Liver (tissue), 3 donors: ENCODE results near the gene OSGIN1.

Experiments used
- GABPA ChIP-seq, 2 donors: IDR thresholded peaks in 1 of 2; conservative IDR thresholded peaks in 1 of 2; 2 replicates each; pipeline ENCODE4 v1.6.1; 2016; ENCODE audit warnings: antibody characterized with exemption in 2 of 2, mild to moderate bottlenecking in 1 of 2, moderate library complexity in 1 of 2
- HNF4G ChIP-seq: IDR thresholded peaks from 2 replicates; pipeline ENCODE4 v1.6.1; 2016; ENCODE audit warnings: antibody characterized with exemption
- JUND ChIP-seq, 2 donors: IDR thresholded peaks; 2 replicates each; pipeline ENCODE4 v1.6.1; 2016; ENCODE audit warnings: antibody characterized with exemption in 2 of 2
- RAD21 ChIP-seq, 2 donors: IDR thresholded peaks; 2 replicates each; pipeline ENCODE4 v1.6.1; 2016; ENCODE audit warnings: antibody characterized with exemption in 2 of 2, mild to moderate bottlenecking in 2 of 2
- REST ChIP-seq: IDR thresholded peaks from 2 replicates; pipeline ENCODE4 v1.6.1; 2016; ENCODE audit warnings: antibody characterized with exemption, mild to moderate bottlenecking
- SP1 ChIP-seq: IDR thresholded peaks from 2 replicates; pipeline ENCODE4 v1.6.1; 2018; ENCODE audit warnings: antibody characterized with exemption, mild to moderate bottlenecking
- TAF1 ChIP-seq: conservative IDR thresholded peaks from 2 replicates; pipeline ENCODE4 v1.6.1; 2016; ENCODE audit warnings: antibody characterized with exemption, mild to moderate bottlenecking
- TF ChIP-seq, protein P1 (sequence below): fragments of 150-350 bp; IDR thresholded peaks from 2 replicates; pipeline ENCODE4 v1.5.1; 2017; ENCODE audit warnings: improper control_type of control experiment, low read depth, low read length; ENCODE audit not compliant: missing input control
- donor health status: healthy.
- donor health status: healthy.

DNA sequence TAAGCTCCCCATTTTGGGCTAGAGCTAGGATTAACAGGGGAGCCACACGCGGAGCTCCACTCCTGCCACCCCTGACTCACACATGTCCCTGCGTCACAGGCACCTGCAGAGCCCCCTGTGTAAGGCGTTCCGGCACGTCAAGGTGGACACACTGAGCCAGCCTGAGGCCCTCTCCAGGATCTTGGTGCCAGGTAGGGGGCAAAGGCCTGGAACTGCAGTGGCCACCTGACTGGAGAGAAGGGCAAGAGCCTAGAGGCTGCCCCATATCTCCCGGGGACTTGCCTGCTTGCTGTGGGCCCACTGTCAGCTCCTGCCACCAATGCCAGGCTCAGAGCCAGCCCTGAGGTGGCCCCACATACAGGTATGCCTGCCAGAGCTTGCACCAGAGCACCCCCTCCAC lies 48.7 kb downstream of the OSGIN1 start:
- TF ChIP-seq, protein P1, sequence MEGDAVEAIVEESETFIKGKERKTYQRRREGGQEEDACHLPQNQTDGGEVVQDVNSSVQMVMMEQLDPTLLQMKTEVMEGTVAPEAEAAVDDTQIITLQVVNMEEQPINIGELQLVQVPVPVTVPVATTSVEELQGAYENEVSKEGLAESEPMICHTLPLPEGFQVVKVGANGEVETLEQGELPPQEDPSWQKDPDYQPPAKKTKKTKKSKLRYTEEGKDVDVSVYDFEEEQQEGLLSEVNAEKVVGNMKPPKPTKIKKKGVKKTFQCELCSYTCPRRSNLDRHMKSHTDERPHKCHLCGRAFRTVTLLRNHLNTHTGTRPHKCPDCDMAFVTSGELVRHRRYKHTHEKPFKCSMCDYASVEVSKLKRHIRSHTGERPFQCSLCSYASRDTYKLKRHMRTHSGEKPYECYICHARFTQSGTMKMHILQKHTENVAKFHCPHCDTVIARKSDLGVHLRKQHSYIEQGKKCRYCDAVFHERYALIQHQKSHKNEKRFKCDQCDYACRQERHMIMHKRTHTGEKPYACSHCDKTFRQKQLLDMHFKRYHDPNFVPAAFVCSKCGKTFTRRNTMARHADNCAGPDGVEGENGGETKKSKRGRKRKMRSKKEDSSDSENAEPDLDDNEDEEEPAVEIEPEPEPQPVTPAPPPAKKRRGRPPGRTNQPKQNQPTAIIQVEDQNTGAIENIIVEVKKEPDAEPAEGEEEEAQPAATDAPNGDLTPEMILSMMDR = no peak
- TF ChIP-seq TAF1 (no peak), HNF4G (no peak), RAD21 (IDR thresholded peaks at IDR 0.05) (no peak), GABPA (IDR thresholded peaks at IDR 0.05 in 1 of 2, conservative IDR thresholded peaks at IDR 0.05 in 1 of 2) (no peak), REST (no peak), JUND (IDR thresholded peaks at IDR 0.05) (no peak), SP1 (no peak)
